Stimulated activated memory B cell treated with anti-CD40 and anti-IgM and Interleukin-4, amounts not matched to agents 10 μg/mL and 1 μg/mL and 100 μg/mL, for 72 hours (primary cell): Measurements from ENCODE around the gene AHR.
"Not testable (repeated sequence)": the region's sequence is repeated elsewhere in the genome, so short reads cannot be mapped to it uniquely, and the experiment has no call there.

Source experiments
- ATAC-seq: fragments of 150-1000 bp; cut with Tn5 transposase; 2 replicates; pipeline ENCODE4 v1.10.0; 2021
- H3K27ac Mint-ChIP-seq: one replicate; pipeline ENCODE4 v1.8.0; 2022; ENCODE audit warnings: mild to moderate bottlenecking, mixed read lengths
- H3K27me3 Mint-ChIP-seq: one replicate; pipeline ENCODE4 v1.8.0; 2022; ENCODE audit warnings: mixed read lengths
- H3K36me3 Mint-ChIP-seq: one replicate; pipeline ENCODE4 v1.8.0; 2022; ENCODE audit warnings: mixed read lengths
- H3K4me1 Mint-ChIP-seq: one replicate; pipeline ENCODE4 v1.8.0; 2022; ENCODE audit warnings: mixed read lengths
- H3K4me3 Mint-ChIP-seq: one replicate; pipeline ENCODE4 v1.8.0; 2022; ENCODE audit warnings: mild to moderate bottlenecking, moderate library complexity, mixed read lengths
- H3K9me3 Mint-ChIP-seq: one replicate; pipeline ENCODE4 v1.8.0; 2022; ENCODE audit warnings: mixed read lengths

The AHR gene

DNA sequence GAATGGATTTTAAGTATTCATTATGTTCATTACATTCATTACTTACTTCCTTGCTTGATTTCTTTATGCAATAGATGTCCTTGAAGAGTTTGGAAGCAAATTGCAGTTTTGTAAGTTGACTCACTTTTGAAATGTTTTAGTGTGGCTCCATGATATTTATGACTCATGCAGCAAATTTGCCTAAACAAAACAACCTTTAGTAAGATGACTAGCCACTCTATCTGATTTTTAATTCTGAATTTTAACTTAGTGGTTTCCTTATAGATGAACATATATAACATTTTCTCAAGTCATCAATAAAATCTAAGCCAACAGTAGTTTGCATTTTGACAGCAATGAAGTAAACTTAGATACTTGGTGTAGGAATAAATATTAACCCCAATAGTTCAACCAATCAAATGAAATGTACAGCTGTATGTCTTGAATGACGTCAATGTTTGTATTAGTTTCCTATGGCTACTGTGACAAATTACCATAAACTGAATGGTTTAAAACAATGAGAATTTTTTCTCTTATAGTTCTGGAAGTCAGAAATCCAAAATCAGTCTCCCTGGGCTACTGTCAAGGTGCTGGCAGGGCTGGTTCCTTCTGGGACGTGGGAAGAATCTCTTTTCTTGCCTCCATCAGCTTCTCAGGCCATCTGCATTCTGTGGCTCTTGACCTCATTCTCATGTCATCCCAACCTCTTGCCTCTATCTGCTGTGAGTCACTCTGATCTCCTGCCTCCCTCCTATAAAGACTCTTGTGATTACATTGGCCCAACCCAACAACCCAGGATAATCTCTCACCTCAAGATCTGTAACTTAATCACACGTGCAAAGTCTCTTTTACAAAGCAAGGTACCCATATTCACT, 73.4 kb downstream of the AHR start:
- Mint-ChIP-seq H3K27ac (no peak overlapping the region), H3K36me3 (no peaks in the 10 kb centered on the region), H3K4me3 (no peak overlapping the region), H3K9me3 (no peaks in the 10 kb centered on the region), H3K4me1 (no peaks in the 10 kb centered on the region), H3K27me3 (no peaks in the 10 kb centered on the region)
- ATAC-seq = no peak

DNA sequence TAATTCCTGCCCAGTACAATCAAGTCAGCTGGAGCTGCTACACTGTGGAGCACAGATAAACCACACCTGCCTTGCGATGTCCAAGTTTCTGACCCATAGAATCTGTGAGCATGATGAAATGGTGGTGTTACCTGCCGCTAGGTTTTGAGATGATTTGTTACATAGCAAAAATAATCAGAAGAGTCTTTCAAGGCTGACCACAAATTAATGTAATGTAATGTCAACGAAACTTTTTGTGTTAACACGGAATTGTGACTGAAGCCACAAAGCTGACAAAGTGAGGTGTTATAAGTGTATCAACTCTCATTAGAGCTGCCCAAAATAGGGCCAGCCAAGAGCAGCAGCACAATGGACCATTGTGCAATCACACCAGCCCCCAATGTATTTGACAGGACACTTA, 75.7 kb downstream of the AHR start:
- Mint-ChIP-seq H3K36me3 (no peaks in the 10 kb centered on the region), H3K27ac (no peak overlapping the region), H3K27me3 (no peaks in the 10 kb centered on the region), H3K4me3 (no peak overlapping the region), H3K4me1 (no peaks in the 10 kb centered on the region), H3K9me3 (no peaks in the 10 kb centered on the region)
- no peak for ATAC-seq

DNA sequence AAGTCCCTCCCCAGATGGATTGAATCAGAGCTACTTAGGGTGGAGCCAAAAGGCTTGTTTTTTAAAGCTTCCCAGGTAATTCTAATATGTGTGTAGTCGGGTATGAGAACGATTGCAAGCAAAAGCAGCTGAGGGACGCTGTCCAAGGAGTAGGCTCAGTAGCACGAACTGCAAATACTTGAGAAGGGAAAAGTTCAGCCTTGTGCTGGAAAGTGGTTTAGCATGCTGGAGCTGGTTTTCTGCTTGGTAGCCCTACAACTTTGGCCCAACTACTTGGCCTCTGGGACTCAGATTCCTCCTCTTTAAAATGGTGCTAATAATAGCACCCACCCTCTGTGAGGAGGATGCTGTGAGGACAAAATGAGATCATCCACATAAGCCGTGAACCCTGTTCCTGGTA, 76.2 kb downstream of the AHR start:
- H3K27ac Mint-ChIP-seq = no peak overlapping the region
- no peaks in the 10 kb centered on the region for H3K36me3 Mint-ChIP-seq
- no peaks in the 10 kb centered on the region for H3K9me3 Mint-ChIP-seq
- no peaks in the 10 kb centered on the region for H3K4me1 Mint-ChIP-seq
- no peak overlapping the region for H3K4me3 Mint-ChIP-seq
- H3K27me3 Mint-ChIP-seq = no peaks in the 10 kb centered on the region
- ATAC-seq = no peak

DNA sequence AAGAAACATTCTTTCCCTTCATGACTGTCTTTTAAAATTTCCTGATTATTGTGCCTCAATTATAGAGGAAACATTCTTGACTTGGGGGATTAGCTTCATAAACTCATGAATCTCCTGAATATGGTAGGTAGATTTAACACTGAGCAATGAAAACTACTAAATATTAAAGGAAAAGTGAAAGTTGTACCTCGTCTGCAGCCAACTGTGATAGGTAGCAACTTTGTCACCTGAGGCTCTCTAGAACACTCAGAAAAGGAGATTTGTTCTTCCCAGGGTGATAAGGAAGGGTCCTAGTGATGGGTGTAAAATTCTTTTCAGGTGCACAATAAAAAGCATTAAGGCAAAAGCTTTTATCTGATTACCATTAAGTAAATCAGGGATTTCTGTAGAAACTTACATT, 78.1 kb downstream of the AHR start:
- H3K27ac Mint-ChIP-seq = no peak overlapping the region
- ATAC-seq = no peak
- H3K9me3 Mint-ChIP-seq = no peaks in the 10 kb centered on the region
- no peak overlapping the region for H3K4me3 Mint-ChIP-seq
- H3K36me3 Mint-ChIP-seq = no peaks in the 10 kb centered on the region
- H3K4me1 Mint-ChIP-seq = no peaks in the 10 kb centered on the region
- no peaks in the 10 kb centered on the region for H3K27me3 Mint-ChIP-seq

DNA sequence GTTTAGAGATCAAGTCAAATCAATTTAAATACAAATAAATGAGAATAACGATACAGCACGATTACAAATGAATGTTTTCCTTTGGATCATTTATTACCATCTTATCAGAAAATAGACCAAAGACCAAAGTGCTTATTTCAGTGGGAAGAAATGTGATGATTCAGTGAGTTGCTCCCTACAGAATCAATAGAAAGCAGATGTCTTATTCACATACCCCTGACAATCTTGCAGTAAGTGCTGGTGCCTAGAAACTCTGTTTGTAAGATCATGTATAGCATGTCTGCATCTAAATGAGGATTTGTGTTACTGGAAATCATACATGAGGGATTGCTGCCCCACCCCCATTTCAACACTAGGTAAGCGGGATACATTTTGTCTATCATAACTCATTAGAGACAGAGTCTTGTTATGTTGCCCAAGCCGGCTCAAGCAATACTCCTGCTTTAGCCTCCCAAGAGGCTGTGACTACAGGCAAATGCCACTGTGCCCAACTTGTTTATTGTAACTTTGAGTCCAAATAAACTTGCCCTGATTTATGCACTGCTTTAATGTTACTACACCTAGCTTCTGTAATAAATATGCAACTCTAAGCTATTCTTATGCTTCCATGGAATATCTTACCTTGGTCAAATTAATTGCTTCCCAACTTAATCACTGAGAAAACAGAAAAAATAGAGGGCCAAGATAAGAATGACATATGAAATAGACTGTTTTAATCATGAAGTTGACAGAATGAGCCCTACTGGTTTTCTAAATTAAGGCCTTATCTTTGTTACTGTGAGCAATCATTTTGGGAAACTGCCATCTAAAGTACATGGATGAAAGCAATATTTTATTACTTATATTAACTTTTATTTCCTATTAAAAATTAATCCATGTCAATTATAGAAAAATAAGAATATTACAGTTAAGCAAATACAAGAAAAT, 82.5 kb downstream of the AHR start:
- H3K4me1 Mint-ChIP-seq = no peaks in the 10 kb centered on the region
- ATAC-seq = no peak
- no peaks in the 10 kb centered on the region for H3K9me3 Mint-ChIP-seq
- no peak overlapping the region for H3K4me3 Mint-ChIP-seq
- H3K36me3 Mint-ChIP-seq = no peaks in the 10 kb centered on the region
- no peak overlapping the region for H3K27ac Mint-ChIP-seq
- no peaks in the 10 kb centered on the region for H3K27me3 Mint-ChIP-seq

DNA sequence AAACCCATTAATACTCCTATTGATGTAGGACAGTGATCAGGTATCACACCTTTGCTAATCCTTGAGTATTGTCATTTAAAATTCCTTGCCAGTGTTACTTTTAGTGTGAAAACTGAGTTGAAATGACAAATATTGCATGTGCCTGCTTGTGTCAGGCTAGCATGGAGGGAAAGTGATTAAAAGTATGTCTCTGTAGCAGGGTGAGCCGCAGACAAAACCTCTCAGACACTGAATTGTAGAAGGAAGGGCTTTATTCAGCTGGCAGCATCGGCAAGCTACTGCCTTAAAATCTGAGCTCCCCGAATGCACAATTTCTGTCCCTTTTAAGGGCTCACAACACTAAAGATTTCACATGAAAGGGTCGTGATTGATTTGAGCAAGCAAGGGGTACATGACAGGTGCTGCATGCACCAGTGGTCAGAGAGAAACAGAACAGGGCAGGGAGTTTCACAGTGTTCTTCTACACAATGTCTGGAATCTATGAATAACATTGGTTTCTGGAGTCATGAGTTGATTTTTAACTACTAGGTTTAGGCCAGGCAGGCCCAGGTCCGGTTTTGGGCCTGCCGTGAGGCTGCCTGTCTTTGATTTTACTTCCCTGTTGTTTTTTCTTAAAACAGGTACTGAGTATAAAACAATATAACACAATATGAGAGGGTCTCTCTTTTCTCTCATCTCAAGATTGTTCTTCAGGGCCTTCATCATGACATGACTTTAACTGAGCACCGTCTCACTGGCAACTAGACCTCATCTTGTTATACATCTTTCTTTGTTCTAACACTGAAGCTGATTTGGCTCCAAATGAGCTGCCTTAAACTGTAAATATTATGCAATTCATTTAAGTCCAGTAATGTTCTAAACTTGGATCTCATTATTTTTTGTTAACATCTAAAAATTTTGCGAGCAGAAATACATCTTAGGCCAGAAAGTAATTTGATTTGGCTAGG, 84.2 kb downstream of the AHR start:
- not testable (repeated sequence) for H3K36me3 Mint-ChIP-seq, ATAC-seq, H3K4me3 Mint-ChIP-seq, H3K4me1 Mint-ChIP-seq, H3K9me3 Mint-ChIP-seq, H3K27me3 Mint-ChIP-seq
- peak overlapping the region; percentile 22 for H3K27ac Mint-ChIP-seq

DNA sequence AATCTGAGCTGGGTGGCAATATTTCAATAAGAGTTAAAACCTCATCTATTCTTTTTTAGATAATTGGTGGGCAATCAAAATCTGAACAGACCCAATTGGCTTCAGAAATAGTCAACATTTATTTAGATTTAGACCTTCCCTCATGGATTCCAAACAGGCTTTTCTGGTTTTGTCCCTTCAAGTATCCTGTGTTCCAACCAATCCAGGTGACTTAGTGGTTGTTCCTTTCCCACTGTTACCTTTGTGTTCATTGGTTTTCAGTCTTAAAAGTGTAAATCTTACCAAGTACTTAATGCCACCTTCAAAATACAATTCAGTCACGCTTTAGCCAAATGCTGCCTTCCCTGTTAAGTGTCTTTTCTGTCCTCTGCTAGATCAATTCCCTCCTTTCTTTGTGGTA, 85.9 kb downstream of the AHR start:
- H3K27ac Mint-ChIP-seq = no peak overlapping the region
- H3K9me3 Mint-ChIP-seq = no peaks in the 10 kb centered on the region
- ATAC-seq = no peak
- H3K4me1 Mint-ChIP-seq = no peaks in the 10 kb centered on the region
- H3K4me3 Mint-ChIP-seq = no peak overlapping the region
- no peaks in the 10 kb centered on the region for H3K36me3 Mint-ChIP-seq
- no peaks in the 10 kb centered on the region for H3K27me3 Mint-ChIP-seq

DNA sequence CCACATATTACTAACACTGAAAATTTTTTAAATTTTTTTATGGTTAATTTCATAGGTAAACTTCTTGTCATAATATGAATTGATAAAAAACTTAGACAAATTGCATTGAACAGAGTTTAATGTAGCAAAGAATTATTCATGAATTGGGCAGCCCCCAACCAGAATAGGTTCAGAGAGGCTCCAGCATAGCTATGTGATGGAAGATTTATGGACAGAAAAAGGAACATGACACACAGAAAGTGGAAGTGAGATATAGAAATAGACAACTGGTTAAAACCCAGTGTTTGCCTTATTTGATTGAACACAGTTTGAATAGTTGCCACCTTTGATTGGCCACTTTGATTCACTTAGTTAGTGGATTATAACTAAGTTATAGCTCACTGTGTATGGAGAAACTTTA, 87.2 kb downstream of the AHR start:
- no peak overlapping the region for H3K4me3 Mint-ChIP-seq
- H3K9me3 Mint-ChIP-seq = no peaks in the 10 kb centered on the region
- no peak for ATAC-seq
- no peak overlapping the region for H3K27ac Mint-ChIP-seq
- H3K27me3 Mint-ChIP-seq = peaks cover 8% of the 10 kb centered on the region
- no peaks in the 10 kb centered on the region for H3K36me3 Mint-ChIP-seq
- no peaks in the 10 kb centered on the region for H3K4me1 Mint-ChIP-seq

DNA sequence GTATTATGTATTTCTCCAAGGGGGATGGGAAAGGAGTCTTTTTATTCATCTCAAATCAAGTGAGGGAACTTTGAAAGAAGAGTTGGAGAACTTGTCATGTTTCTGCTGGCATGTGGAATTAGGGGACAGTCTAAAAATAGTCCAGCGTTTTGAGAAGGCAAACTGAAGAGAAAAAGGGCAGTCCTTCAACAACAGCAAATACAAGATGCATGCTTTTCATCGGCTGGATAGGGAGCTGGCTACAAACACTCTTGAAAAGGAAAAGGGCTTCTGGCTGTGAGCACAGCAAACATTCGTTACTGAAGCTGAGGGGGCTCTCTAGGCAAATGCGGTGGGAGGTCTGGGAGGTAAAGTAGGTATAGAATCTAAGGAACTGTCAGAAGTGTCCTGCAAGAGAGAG, 91.9 kb downstream of the AHR start:
- no peak for ATAC-seq
- Mint-ChIP-seq H3K27me3 (peaks cover 9% of the 10 kb centered on the region), H3K36me3 (peaks cover 11% of the 10 kb centered on the region), H3K4me3 (no peak overlapping the region), H3K9me3 (peaks cover 15% of the 10 kb centered on the region), H3K27ac (no peak overlapping the region), H3K4me1 (no peaks in the 10 kb centered on the region)

DNA sequence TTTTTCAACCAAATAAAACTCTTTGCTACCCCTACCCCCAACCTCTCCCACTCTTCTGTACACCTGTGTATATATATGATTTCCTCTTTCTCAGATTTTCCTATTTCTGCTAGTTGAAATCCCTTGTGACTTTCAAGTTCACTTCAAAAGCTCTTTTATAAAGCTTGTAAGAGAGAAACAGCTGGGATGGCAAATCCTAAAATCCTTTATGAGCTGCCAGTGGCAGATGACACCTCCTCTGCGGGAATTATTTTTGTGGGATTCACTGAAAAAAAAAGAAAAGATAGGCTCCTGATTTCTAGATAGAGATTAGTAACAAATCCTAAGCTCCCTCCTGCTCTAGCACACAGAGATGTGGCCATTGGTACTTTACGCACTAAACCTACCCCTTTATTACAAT, 92.9 kb downstream of the AHR start:
- H3K36me3 Mint-ChIP-seq = peaks cover 12% of the 10 kb centered on the region
- no peak overlapping the region for H3K27ac Mint-ChIP-seq
- ATAC-seq = no peak
- H3K27me3 Mint-ChIP-seq = peaks cover 9% of the 10 kb centered on the region
- no peak overlapping the region for H3K4me3 Mint-ChIP-seq
- no peaks in the 10 kb centered on the region for H3K4me1 Mint-ChIP-seq
- peaks cover 15% of the 10 kb centered on the region for H3K9me3 Mint-ChIP-seq

DNA sequence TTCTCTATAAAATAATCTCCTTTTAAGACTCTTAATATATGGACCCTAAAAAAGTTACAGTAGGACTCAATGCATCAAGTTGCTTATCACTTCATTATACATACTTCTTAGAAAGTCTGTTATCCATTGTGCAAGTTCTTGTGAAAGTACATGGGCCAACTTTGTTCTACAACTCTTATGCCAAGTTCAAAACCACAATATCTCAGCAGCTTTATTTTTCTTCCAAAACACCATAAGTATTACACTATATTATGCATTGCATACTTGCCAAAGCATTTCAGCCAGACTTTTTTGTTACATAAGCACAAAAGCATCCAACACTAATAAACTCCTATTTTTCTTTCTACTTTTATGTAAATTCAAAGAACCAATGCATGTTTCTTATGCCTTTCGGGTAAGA, 94.4 kb downstream of the AHR start:
- ATAC-seq = no peak
- H3K4me1 Mint-ChIP-seq = no peaks in the 10 kb centered on the region
- H3K27ac Mint-ChIP-seq = no peak overlapping the region
- H3K9me3 Mint-ChIP-seq = peaks cover 15% of the 10 kb centered on the region
- peaks cover 12% of the 10 kb centered on the region for H3K36me3 Mint-ChIP-seq
- peaks cover 9% of the 10 kb centered on the region for H3K27me3 Mint-ChIP-seq
- H3K4me3 Mint-ChIP-seq = no peak overlapping the region

DNA sequence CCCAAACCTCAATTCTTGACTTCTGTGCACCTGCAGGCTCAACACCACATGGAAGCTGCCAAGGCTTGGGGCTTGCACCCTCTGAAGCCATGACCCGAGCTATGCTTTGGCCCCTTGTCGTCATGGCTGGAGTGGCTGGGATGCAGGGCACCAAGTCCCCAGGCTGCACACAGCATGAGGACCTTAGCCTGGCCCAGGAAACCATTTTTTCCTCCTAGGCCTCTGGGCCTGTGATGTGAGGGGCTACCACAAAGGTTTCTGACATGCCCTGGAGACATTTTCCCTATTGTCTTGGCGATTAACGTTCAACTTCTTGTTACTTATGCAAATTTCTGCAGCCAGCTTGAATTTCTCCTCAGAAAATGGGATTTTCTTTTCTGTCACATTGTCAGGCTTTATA, 96.1 kb downstream of the AHR start:
- H3K36me3 Mint-ChIP-seq = peaks cover 12% of the 10 kb centered on the region

More for the DNA sequence above, 96.1 kb downstream of the AHR start:
- H3K27ac Mint-ChIP-seq, ATAC-seq, H3K4me1 Mint-ChIP-seq, H3K27me3 Mint-ChIP-seq, H3K4me3 Mint-ChIP-seq: not testable (repeated sequence)
- H3K9me3 Mint-ChIP-seq = peaks cover 15% of the 10 kb centered on the region
